K562 (cell line): ENCODE measurements around the gene MTHFR. TPM values are rescaled to one million over a fixed set of nuclear protein-coding genes. Genes with fewer than 3 reads are reported as not detected.
A peak's percentile ranks its signal among the peaks of the same experiment; 100 is the strongest.

Experiments
- CC2D1A ChIP-seq: fragments of 450-650 bp; IDR thresholded peaks from 2 replicates; pipeline ENCODE4 v1.6.1; 2017; ENCODE audit warnings: mild to moderate bottlenecking
- DLX4 ChIP-seq: fragments of 250-450 bp; sonication (Bioruptor Pico); IDR thresholded peaks from 2 replicates; pipeline ENCODE4 v1.6.1; 2021; ENCODE audit warnings: mild to moderate bottlenecking
- ELF1 ChIP-seq: fragments of 200-800 bp; sonication (Bioruptor generic); IDR thresholded peaks from 2 replicates; pipeline ENCODE4 v1.6.1; 2016; ENCODE audit warnings: missing genetic modification characterization, missing compliant biosample characterization
- ERF ChIP-seq: fragments of 450-650 bp; formaldehyde crosslinking; IDR thresholded peaks from 2 replicates; pipeline ENCODE4 v1.4.0; 2020; ENCODE audit warnings: mild to moderate bottlenecking, mixed read lengths
- FOXA1 ChIP-seq: fragments of 450-650 bp; IDR thresholded peaks from 2 replicates; pipeline ENCODE4 v1.6.1; 2016; ENCODE audit warnings: mild to moderate bottlenecking, borderline replicate concordance
- FOXA3 ChIP-seq, 2 experiments: fragments of 450-650 bp in 1 of 2; sonication (generic) in 1 of 2; formaldehyde crosslinking; IDR thresholded peaks in 1 of 2; conservative IDR thresholded peaks in 1 of 2; 2 replicates each; pipeline versions ENCODE4 v1.4.0 to v1.8.0; 2020 to 2022; ENCODE audit warnings: mild to moderate bottlenecking in 2 of 2, missing genetic modification reagents in 1 of 2
- FOXP4 ChIP-seq: sonication (generic); formaldehyde crosslinking; IDR thresholded peaks from 2 replicates; pipeline ENCODE4 v1.8.0; 2022; ENCODE audit warnings: mild to moderate bottlenecking, missing genetic modification reagents, borderline replicate concordance
- GABPB2 ChIP-seq: fragments of 250-450 bp; sonication (Bioruptor Pico); conservative IDR thresholded peaks from 2 replicates; pipeline ENCODE4 v1.5.1; 2021; ENCODE audit warnings: mild to moderate bottlenecking
- GMEB1 ChIP-seq: fragments of 250-450 bp; sonication (Bioruptor Pico); IDR thresholded peaks from 2 replicates; pipeline ENCODE4 v1.4.0; 2020; ENCODE audit warnings: mild to moderate bottlenecking
- HDAC3 ChIP-seq: fragments of 450-650 bp; IDR thresholded peaks from 2 replicates; pipeline ENCODE4 v1.6.1; 2018; ENCODE audit warnings: borderline replicate concordance, mild to moderate bottlenecking, moderate library complexity; ENCODE audit not compliant: partially characterized antibody
- MBD2 ChIP-seq: sonication (generic); IDR thresholded peaks from 2 replicates; pipeline ENCODE4 v1.6.1; 2016; ENCODE audit warnings: low read depth, borderline replicate concordance
- MEIS2 ChIP-seq: fragments of 450-650 bp; IDR thresholded peaks from 2 replicates; pipeline ENCODE4 v1.6.1; 2014; ENCODE audit warnings: mild to moderate bottlenecking; ENCODE audit not compliant: partially characterized antibody
- ZBTB43 ChIP-seq: sonication (generic); formaldehyde crosslinking; IDR thresholded peaks from 2 replicates; pipeline ENCODE4 v1.8.0; 2023; ENCODE audit warnings: mild to moderate bottlenecking, missing genetic modification reagents
- ZBTB9 ChIP-seq: fragments of 450-650 bp; formaldehyde crosslinking; IDR thresholded peaks from 2 replicates; pipeline ENCODE4 v1.4.0; 2020; ENCODE audit warnings: mild to moderate bottlenecking, moderate library complexity
- ZNF239 ChIP-seq: fragments of 250-450 bp; sonication (Bioruptor Pico); IDR thresholded peaks from 2 replicates; pipeline ENCODE4 v1.4.0; 2020; ENCODE audit warnings: mild to moderate bottlenecking
- ZNF444 ChIP-seq: fragments of 250-450 bp; sonication (Bioruptor Pico); IDR thresholded peaks from 2 replicates; pipeline ENCODE4 v1.4.0; 2020; ENCODE audit warnings: mild to moderate bottlenecking, moderate library complexity
- polyA plus RNA-seq, 8 experiments: library from polyadenylated mRNA; depleted of rRNA in 4 of 8; stranded (reverse) in 5 of 8; unstranded in 3 of 8; fragments of >200 nt; fragmentation: Nextera tagmentation in 2 of 8; fragmentation: Illumina TruSeq in 1 of 8; extraction: Ambion mirVana in 2 of 8; extraction: Trizol in 1 of 8; gene quantifications; 2 replicates each; pipeline versions ENCODE4 v1.2.1 to v1.2.3, GENCODE V29; 2011 to 2014; ENCODE audit warnings: inconsistent platforms in 1 of 8, missing spikeins in 1 of 8
- total RNA-seq, 7 experiments: library from RNA; depleted of rRNA in 6 of 7; stranded (reverse); fragments of >200 nt in 6 of 7; fragmentation: Illumina TruSeq in 2 of 7; extraction: Trizol in 2 of 7; gene quantifications; 2 replicates each; pipeline versions ENCODE4 v1.2.1 to v1.2.3, GENCODE V29; 2011 to 2021; ENCODE audit warnings: low replicate concordance in 1 of 7

The MTHFR gene
- total and polyA plus RNA-seq, 9 of the 15 experiments (the other 6 are each of a cell fraction or from before 2014, with no cell fraction given): 5.0 to 104 (median 62.6) TPM

- peak; percentile 58; the same call in 1 of the 2 replicates for TF ChIP-seq ZBTB9 (CRISPR knock-in tag)
- TF ChIP-seq DLX4 (CRISPR knock-in tag): no peak
- TF ChIP-seq CC2D1A: no peak; the same call in 1 of the 2 replicates
- TF ChIP-seq HDAC3: no peak
- 0 out of 2 replicates have a peak, but pooled peaks have one; percentile 41 for TF ChIP-seq ZNF444 (CRISPR knock-in tag)
- peak; percentile 86 for TF ChIP-seq ZBTB43 (CRISPR knock-in tag)
- no peak for TF ChIP-seq FOXA1
- TF ChIP-seq ZNF239 (CRISPR knock-in tag): peak; percentile 28
- TF ChIP-seq GABPB2 (CRISPR knock-in tag): 0 out of 2 replicates have a peak, but pooled peaks have one; percentile 20
- peak; percentile 81 for TF ChIP-seq ELF1 (tag)
- TF ChIP-seq FOXP4 (CRISPR knock-in tag): peak; percentile 86; the same call in 1 of the 2 replicates
- TF ChIP-seq GMEB1: peak; percentile 27
- TF ChIP-seq ERF (CRISPR knock-in tag): peak; percentile 51
- TF ChIP-seq MEIS2: peak; percentile 83
- TF ChIP-seq MBD2: peak; percentile 86; the same call in 1 of the 2 replicates
- peak in 1 of 2 experiments; percentile 21; a peak in 1 of 4 replicates for TF ChIP-seq FOXA3 (CRISPR knock-in tag; conservative IDR thresholded peaks at IDR 0.05 in 1 of 2, IDR thresholded peaks at IDR 0.05 in 1 of 2)
Measured at GRCh38 chr1:11805422-11806306, at the start of gene MTHFR, which contains the start of gene CLCN6 (continued).
